Ovary (tissue), 3 donors: ENCODE results near the gene IL9.

Source experiments
- CTCF ChIP-seq, 3 donors: fragments of 450-650 bp in 2 of 3; fragments of 200-600 bp in 1 of 3; IDR thresholded peaks; one replicate each; pipeline versions ENCODE4 v1.5.1 to v1.8.0; 2016 to 2022; ENCODE audit warnings: antibody characterized with exemption in 3 of 3, mild to moderate bottlenecking in 1 of 3
- POLR2A ChIP-seq: fragments of 450-650 bp; IDR thresholded peaks from one replicate; pipeline ENCODE4 v1.6.1; 2017; ENCODE audit warnings: antibody characterized with exemption, mild to moderate bottlenecking, moderate library complexity
- donor health status: DM: no; HTN: no; CAD: no.

GRCh38 chr5:135898651-135899050, 3.0 kb upstream of the IL9 start:
- TF ChIP-seq CTCF (IDR thresholded peaks at IDR 0.05), result no peak
- no peak for TF ChIP-seq POLR2A
